ENCODE measurements around the gene PLEKHG7.
A peak's percentile ranks its signal among the peaks of the same experiment; 100 is the strongest.
"Not testable (repeated sequence)": the region's sequence is repeated elsewhere in the genome, so short reads cannot be mapped to it uniquely, and the experiment has no call there.

Gene PLEKHG7

GRCh38 chr12:92749691-92750090 is 46.9 kb downstream of the PLEKHG7 start:
- DNase-seq (ENCODE audit: low spot score) = not testable (repeated sequence)

- DNase-seq (ENCODE audit: low spot score) = no peak
Measured at GRCh38 chr12:92753976-92754885, 51.4 kb downstream of the PLEKHG7 start.

GRCh38 chr12:92756898-92757596 is 54.3 kb downstream of the PLEKHG7 start:
- no peak for DNase-seq (ENCODE audit: low spot score)

GRCh38 chr12:92757597-92758121 is 54.9 kb downstream of the PLEKHG7 start:
- DNase-seq (ENCODE audit: low spot score) = no peak

GRCh38 chr12:92759634-92760268 is 57.0 kb downstream of the PLEKHG7 start:
- no peak for DNase-seq (ENCODE audit: low spot score)

- DNase-seq (ENCODE audit: low spot score) = no peak
Measured at GRCh38 chr12:92762773-92763172, 60.0 kb downstream of the PLEKHG7 start.

- DNase-seq (ENCODE audit: low spot score) = no peak
Measured at GRCh38 chr12:92764831-92765230, 62.0 kb downstream of the PLEKHG7 start.

GRCh38 chr12:92765871-92766270 is 63.1 kb downstream of the PLEKHG7 start:
- no peak for DNase-seq (ENCODE audit: low spot score)

GRCh38 chr12:92769124-92769901 is 66.5 kb downstream of the PLEKHG7 start:
- DNase-seq (ENCODE audit: low spot score) = peak; percentile 24

GRCh38 chr12:92771001-92771400 is 68.2 kb downstream of the PLEKHG7 start:
- DNase-seq (ENCODE audit: low spot score) = no peak

GRCh38 chr12:92775416-92775815 is 72.6 kb downstream of the PLEKHG7 start:
- no peak for DNase-seq (ENCODE audit: low spot score)

- DNase-seq (ENCODE audit: low spot score) = no peak
Measured at GRCh38 chr12:92778525-92778924, 75.7 kb downstream of the PLEKHG7 start.

GRCh38 chr12:92779902-92780301 is 77.1 kb downstream of the PLEKHG7 start:
- DNase-seq (ENCODE audit: low spot score) = no peak

- no peak for DNase-seq (ENCODE audit: low spot score)
Measured at GRCh38 chr12:92784356-92784755, 81.6 kb downstream of the PLEKHG7 start.

GRCh38 chr12:92784797-92785562 is 82.2 kb downstream of the PLEKHG7 start:
- DNase-seq (ENCODE audit: low spot score) = peak; percentile 60

- DNase-seq (ENCODE audit: low spot score) = no peak
Measured at GRCh38 chr12:92785563-92785950, 82.8 kb downstream of the PLEKHG7 start.

- no peak for DNase-seq (ENCODE audit: low spot score)
Measured at GRCh38 chr12:92786045-92786444, 83.3 kb downstream of the PLEKHG7 start.

GRCh38 chr12:92794356-92794755 is 91.6 kb downstream of the PLEKHG7 start:
- not testable (repeated sequence) for DNase-seq (ENCODE audit: low spot score)

GRCh38 chr12:92794814-92795213 is 92.0 kb downstream of the PLEKHG7 start:
- no peak for DNase-seq (ENCODE audit: low spot score)

GRCh38 chr12:92796650-92797049 is 93.9 kb downstream of the PLEKHG7 start:
- DNase-seq (ENCODE audit: low spot score) = no peak

GRCh38 chr12:92802906-92803305 is 100.1 kb downstream of the PLEKHG7 start:
- DNase-seq (ENCODE audit: low spot score) = peak; percentile 46
